Measurements from ENCODE around the gene VEGFC. TPM values are rescaled to one million over a fixed set of nuclear protein-coding genes. Genes with fewer than 3 reads are reported as not detected.

VEGFC gene
- total RNA-seq, 1 experiment from 2014 or later = not detected

GRCh38 chr4:176741253-176741652 lies 51.5 kb downstream of the VEGFC start:
- ChIA-PET CTCF (no interaction called here), POLR2A (no interaction called here), RAD21 (ENCODE audit: low non-redundant PET in 1 of 2, low total read pairs in 2 of 2, uncharacterized antibody in 2 of 2, unreplicated experiment in 2 of 2) (no interaction called here)
- H3K4me2 ChIP-seq (ENCODE audit: low read length) = no peak overlapping the region
- DNase-seq (ENCODE audit: low read depth, low spot score) = no peak
- H3K27ac ChIP-seq (ENCODE audit: low read depth, low read length) = no peak overlapping the region
- H4K20me1 ChIP-seq (ENCODE audit: insufficient read depth) = no peaks in the 10 kb centered on the region
- no peak overlapping the region for H3K4me3 ChIP-seq (replicated peaks in 1 of 2; ENCODE audit: low read depth in 1 of 2, low read length in 2 of 2)
- H3K4me1 ChIP-seq (ENCODE audit: control insufficient read depth in 1 of 2, insufficient read depth in 2 of 2, low read length in 2 of 2) = no peaks in the 10 kb centered on the region
- no peak for TF ChIP-seq CTCF (IDR thresholded peaks at IDR 0.05 in 2 of 3, conservative IDR thresholded peaks at IDR 0.05 in 1 of 3; ENCODE audit: borderline replicate concordance in 1 of 3, insufficient read depth in 1 of 3, low read depth in 2 of 3, low read length in 2 of 3)
- no peak for TF ChIP-seq ATF3 (IDR thresholded peaks at IDR 0.05)
- no peak for TF ChIP-seq YY1 (IDR thresholded peaks at IDR 0.05; ENCODE audit: extremely low read depth, insufficient replicate concordance, low read depth, low read length)
- TF ChIP-seq, protein P1, sequence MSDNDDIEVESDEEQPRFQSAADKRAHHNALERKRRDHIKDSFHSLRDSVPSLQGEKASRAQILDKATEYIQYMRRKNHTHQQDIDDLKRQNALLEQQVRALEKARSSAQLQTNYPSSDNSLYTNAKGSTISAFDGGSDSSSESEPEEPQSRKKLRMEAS (IDR thresholded peaks at IDR 0.05) = no peak
- H3K36me3 ChIP-seq (ENCODE audit: control insufficient read depth in 1 of 2, insufficient read depth in 2 of 2, low read length in 2 of 2) = no peaks in the 10 kb centered on the region
- no TSS peak for BruUV-seq (replicated peaks)
- H3K9me2 ChIP-seq (ENCODE audit: insufficient read depth) = no peaks in the 10 kb centered on the region
- no peak for ATAC-seq
- H3K27me3 ChIP-seq (ENCODE audit: insufficient read depth, low read length) = no peaks in the 10 kb centered on the region
- no peak overlapping the region for H3K9ac ChIP-seq (ENCODE audit: low read length)
- intact Hi-C loops (cut with micrococcal nuclease) = no loop called here
- H3K79me2 ChIP-seq (ENCODE audit: insufficient read depth, low read length) = no peaks in the 10 kb centered on the region
- no peaks in the 10 kb centered on the region for H3K9me3 ChIP-seq (ENCODE audit: control insufficient read depth in 1 of 2, insufficient read depth in 1 of 2, low read depth in 1 of 2, low read length in 2 of 2)
- no peak overlapping the region for H2AFZ ChIP-seq (ENCODE audit: low read depth, low read length, poor library complexity, severe bottlenecking)

GRCh38 chr4:176735300-176735699 lies 57.4 kb downstream of the VEGFC start:
- H3K4me3 ChIP-seq (replicated peaks in 1 of 2; ENCODE audit: low read depth in 1 of 2, low read length in 2 of 2) = no peak overlapping the region
- H3K79me2 ChIP-seq (ENCODE audit: insufficient read depth, low read length) = no peaks in the 10 kb centered on the region

More at GRCh38 chr4:176735300-176735699, 57.4 kb downstream of the VEGFC start:
- no peaks in the 10 kb centered on the region for H3K36me3 ChIP-seq (ENCODE audit: control insufficient read depth in 1 of 2, insufficient read depth in 2 of 2, low read length in 2 of 2)
- H3K9ac ChIP-seq (ENCODE audit: low read length) = no peak overlapping the region
- no peak overlapping the region for H3K27ac ChIP-seq (ENCODE audit: low read depth, low read length)
- H2AFZ ChIP-seq (ENCODE audit: low read depth, low read length, poor library complexity, severe bottlenecking) = no peak overlapping the region
- H3K4me2 ChIP-seq (ENCODE audit: low read length) = no peak overlapping the region
- RAD21 ChIA-PET (ENCODE audit: low non-redundant PET in 1 of 2, low total read pairs in 2 of 2, uncharacterized antibody in 2 of 2, unreplicated experiment in 2 of 2) = no interaction called here
- no peaks in the 10 kb centered on the region for H3K4me1 ChIP-seq (ENCODE audit: control insufficient read depth in 1 of 2, insufficient read depth in 2 of 2, low read length in 2 of 2)
- H4K20me1 ChIP-seq (ENCODE audit: insufficient read depth) = no peaks in the 10 kb centered on the region
- H3K9me3 ChIP-seq (ENCODE audit: control insufficient read depth in 1 of 2, insufficient read depth in 1 of 2, low read depth in 1 of 2, low read length in 2 of 2) = no peaks in the 10 kb centered on the region
- H3K9me2 ChIP-seq (ENCODE audit: insufficient read depth) = no peaks in the 10 kb centered on the region
- POLR2A ChIA-PET = no interaction called here
- TF ChIP-seq CBX3 (IDR thresholded peaks at IDR 0.05; ENCODE audit: low read depth) (no peak), ELF1 (IDR thresholded peaks at IDR 0.05; ENCODE audit: borderline replicate concordance, low read depth) (no peak), ZNF274 (IDR thresholded peaks at IDR 0.05; ENCODE audit: low read depth, low read length) (no peak), POLR2A (IDR thresholded peaks at IDR 0.05; ENCODE audit: borderline replicate concordance, extremely low read depth, insufficient read depth, insufficient read length) (no peak), FOSL1 (IDR thresholded peaks at IDR 0.05; ENCODE audit: low read depth) (peak; percentile 18; the same call in 1 of the 2 replicates), SP1 (IDR thresholded peaks at IDR 0.05; ENCODE audit: low read depth) (no peak), EZH2phosphoT487 (IDR thresholded peaks at IDR 0.05; ENCODE audit: borderline replicate concordance) (no peak)
- TF ChIP-seq, protein P2, sequence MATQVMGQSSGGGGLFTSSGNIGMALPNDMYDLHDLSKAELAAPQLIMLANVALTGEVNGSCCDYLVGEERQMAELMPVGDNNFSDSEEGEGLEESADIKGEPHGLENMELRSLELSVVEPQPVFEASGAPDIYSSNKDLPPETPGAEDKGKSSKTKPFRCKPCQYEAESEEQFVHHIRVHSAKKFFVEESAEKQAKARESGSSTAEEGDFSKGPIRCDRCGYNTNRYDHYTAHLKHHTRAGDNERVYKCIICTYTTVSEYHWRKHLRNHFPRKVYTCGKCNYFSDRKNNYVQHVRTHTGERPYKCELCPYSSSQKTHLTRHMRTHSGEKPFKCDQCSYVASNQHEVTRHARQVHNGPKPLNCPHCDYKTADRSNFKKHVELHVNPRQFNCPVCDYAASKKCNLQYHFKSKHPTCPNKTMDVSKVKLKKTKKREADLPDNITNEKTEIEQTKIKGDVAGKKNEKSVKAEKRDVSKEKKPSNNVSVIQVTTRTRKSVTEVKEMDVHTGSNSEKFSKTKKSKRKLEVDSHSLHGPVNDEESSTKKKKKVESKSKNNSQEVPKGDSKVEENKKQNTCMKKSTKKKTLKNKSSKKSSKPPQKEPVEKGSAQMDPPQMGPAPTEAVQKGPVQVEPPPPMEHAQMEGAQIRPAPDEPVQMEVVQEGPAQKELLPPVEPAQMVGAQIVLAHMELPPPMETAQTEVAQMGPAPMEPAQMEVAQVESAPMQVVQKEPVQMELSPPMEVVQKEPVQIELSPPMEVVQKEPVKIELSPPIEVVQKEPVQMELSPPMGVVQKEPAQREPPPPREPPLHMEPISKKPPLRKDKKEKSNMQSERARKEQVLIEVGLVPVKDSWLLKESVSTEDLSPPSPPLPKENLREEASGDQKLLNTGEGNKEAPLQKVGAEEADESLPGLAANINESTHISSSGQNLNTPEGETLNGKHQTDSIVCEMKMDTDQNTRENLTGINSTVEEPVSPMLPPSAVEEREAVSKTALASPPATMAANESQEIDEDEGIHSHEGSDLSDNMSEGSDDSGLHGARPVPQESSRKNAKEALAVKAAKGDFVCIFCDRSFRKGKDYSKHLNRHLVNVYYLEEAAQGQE (IDR thresholded peaks at IDR 0.05; ENCODE audit: low read depth) = peak; percentile 38
- DNase-seq (ENCODE audit: low read depth, low spot score) = no peak
- no peaks in the 10 kb centered on the region for H3K27me3 ChIP-seq (ENCODE audit: insufficient read depth, low read length)
- ATAC-seq = no peak
- CTCF ChIA-PET = no interaction called here
- BruUV-seq (replicated peaks) = no TSS peak
- intact Hi-C loops (cut with micrococcal nuclease) = no loop called here

Measured in HCT116 (cell line).